ENCODE results near the gene ABCA2. TPM values are rescaled to one million over a fixed set of nuclear protein-coding genes. Genes with fewer than 3 reads are reported as not detected.

The ABCA2 gene
- total RNA-seq, 4 donors from 2014 or later: 3.5 to 14.7 (median 7.6) TPM

DNA sequence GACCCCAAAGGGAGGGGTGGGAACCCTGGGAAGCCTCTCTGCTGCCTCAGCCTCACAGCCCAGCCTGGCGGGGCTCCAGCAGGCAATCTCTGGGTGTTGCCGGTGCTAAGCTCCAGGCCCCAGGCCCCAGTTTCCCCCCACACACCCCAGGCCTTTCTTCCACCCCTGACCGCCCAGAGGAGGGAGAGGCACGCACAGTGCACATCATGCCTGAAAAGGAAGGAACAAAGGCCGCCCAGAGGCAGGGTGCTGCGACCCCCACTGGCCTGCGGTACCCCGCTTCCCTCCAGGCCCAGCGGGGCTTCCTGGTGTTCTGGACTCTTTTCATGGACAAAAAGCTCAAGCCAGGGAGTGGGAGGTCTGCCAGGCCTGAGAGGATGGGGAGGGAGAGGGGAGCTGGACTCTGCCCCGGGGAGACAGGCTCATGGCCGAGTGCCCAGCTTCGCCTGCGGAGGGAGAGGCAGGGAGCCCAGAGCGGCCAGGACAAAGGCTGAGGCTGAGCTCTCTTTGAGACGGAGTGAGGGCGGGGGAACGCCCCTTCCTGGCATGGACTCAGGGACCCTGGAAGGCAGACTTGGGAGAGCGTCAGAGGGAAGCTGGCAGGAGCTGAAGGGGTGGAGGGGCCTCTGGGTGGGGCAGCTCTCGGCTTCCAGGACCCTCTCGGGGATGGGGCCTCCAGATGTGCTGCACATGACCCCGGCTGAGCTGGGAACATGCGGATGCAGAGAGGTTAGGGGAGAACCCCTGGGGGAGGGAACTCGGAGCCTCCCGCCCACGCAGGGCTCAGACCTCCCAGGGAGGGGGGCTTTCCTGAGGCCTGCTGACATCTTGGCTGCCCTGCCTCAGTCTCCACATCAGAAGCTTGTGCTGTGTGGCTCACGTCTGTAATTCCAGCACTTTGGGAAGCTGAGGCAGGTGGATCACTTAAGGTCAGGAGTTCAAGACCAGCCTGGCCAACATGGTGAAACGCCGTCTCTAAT is 27.6 kb upstream of the ABCA2 start:
- 13 to 22% methylated on average over 3 to 12 of the region's 28 CpGs for WGBS, 2 donors
- Histone ChIP-seq H3K36me3 (no peaks in the 10 kb centered on the region), H3K4me1 (peaks cover 29 to 55% (median 35%) of the 10 kb centered on the region in 3 donors), H3K4me3 (peak overlapping the region in 1 of 4 donors; percentile 6), H3K27me3 (peaks cover 0 to 51% (median 2%) of the 10 kb centered on the region in 4 donors), H3K27ac (peak overlapping the region; percentile 11 to 63 (median 52)), H3K9me3 (no peaks in the 10 kb centered on the region)
- no peak for TF ChIP-seq POLR2A (IDR thresholded peaks at IDR 0.05)
- TF ChIP-seq, protein P1, sequence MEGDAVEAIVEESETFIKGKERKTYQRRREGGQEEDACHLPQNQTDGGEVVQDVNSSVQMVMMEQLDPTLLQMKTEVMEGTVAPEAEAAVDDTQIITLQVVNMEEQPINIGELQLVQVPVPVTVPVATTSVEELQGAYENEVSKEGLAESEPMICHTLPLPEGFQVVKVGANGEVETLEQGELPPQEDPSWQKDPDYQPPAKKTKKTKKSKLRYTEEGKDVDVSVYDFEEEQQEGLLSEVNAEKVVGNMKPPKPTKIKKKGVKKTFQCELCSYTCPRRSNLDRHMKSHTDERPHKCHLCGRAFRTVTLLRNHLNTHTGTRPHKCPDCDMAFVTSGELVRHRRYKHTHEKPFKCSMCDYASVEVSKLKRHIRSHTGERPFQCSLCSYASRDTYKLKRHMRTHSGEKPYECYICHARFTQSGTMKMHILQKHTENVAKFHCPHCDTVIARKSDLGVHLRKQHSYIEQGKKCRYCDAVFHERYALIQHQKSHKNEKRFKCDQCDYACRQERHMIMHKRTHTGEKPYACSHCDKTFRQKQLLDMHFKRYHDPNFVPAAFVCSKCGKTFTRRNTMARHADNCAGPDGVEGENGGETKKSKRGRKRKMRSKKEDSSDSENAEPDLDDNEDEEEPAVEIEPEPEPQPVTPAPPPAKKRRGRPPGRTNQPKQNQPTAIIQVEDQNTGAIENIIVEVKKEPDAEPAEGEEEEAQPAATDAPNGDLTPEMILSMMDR (IDR thresholded peaks at IDR 0.05): no peak
- DNase-seq: no peak
- intact Hi-C loops (cut with DNase I): no loop called here

DNA sequence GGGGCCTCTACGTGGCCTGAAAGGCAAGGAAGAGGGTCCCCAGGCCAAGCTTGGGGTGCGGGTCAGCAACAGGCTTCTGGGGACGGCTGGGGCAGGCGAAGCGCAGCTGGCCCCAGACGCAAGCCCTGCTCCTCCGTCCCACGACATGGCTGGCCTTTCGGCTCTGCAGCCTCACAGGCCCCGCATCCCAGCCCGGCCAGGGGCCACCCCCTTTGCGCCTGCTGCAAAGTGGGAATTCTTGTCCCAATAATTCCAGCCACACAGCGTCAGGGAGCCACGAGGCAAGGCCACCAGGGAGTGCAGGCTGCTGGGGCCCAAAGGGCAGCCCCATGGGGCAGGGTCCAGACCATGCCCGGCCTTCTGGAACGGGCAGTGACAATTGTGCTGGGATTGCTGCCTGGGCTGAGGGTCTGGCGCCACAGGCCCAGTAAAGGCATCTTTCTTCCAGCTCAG is 26.9 kb upstream of the ABCA2 start:
- WGBS, 2 donors: 40 to 70% methylated on average over 1 to 2 of the region's 17 CpGs
- Histone ChIP-seq H3K27ac (peak overlapping the region; percentile 11 to 63 (median 52)), H3K4me1 (peaks cover 29 to 55% (median 35%) of the 10 kb centered on the region in 3 donors), H3K36me3 (no peaks in the 10 kb centered on the region), H3K27me3 (peaks cover 0 to 58% (median 2%) of the 10 kb centered on the region in 4 donors), H3K4me3 (peak overlapping the region in 1 of 4 donors; percentile 70), H3K9me3 (no peaks in the 10 kb centered on the region)
- TF ChIP-seq, protein P1 (IDR thresholded peaks at IDR 0.05): no peak
- no peak for TF ChIP-seq POLR2A (IDR thresholded peaks at IDR 0.05)
- DNase-seq: no peak
- intact Hi-C loops (cut with DNase I): no loop called here

DNA sequence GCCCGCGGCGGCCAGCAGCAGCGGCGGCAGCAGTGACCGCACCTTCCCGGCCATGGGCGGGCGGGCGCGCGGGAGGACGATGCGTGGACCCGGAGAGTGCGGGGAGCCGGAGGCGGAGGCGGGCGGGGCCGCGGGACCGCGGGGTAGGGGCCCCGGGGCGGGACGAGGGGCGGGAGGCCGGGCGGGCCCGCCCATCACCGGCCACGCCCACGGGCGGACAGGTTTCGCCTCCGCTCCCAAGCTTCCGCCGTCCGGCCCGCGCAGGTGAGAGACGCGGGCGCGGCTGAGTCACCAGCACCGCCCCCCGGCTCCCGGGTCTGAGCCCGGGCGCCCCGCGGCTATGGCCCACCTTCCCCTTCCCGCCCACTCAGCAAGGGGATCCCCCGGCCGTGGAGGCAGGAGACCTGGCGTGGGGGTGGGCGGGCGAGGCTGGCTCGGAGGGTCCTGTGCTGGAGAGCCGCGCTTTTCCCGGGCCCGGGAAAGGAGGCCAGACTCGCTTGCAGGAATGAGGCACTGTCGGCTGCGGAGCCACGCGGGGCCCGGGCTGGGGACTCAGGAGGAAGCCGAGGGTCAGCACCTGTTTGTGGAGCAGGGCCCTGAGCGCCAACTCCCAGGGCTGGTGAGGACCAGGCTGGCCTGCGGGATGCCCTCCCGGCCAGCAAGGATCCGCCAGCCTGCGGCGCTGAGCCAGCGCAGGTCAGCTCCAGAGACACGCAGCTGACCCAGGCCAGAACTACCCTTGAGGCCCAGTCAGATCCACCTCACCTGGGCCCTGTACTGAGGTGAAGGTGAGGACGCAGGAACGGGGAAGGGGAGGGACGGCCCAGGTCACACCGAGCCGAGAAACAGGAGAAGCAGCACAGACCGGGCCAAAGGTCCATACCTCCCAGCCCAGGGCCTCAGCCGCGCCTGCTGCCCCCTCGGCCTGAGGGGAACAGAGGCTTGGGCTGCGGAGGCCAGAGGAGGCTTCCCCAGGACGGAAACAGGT is 26.2 kb upstream of the ABCA2 start, which contains the start of gene ENTPD2:
Gene ENTPD2 (minus strand): TSS at position 118 of the 988 bp plus-strand sequence. CDS start 64 bp downstream, at position 54.
- TF ChIP-seq POLR2A (IDR thresholded peaks at IDR 0.05): peak in 1 of 4 donors; percentile 22
- TF ChIP-seq, protein P1 (IDR thresholded peaks at IDR 0.05): no peak
- intact Hi-C loops (cut with DNase I): no loop called here
- 0% methylated on average over 1 of the region's 90 CpGs; no CpG with 5 or more reads in 1 of the 2 donors for WGBS, 2 donors
- no peaks in the 10 kb centered on the region for H3K9me3 ChIP-seq
- peaks cover 29 to 61% (median 35%) of the 10 kb centered on the region in 3 donors for H3K4me1 ChIP-seq
- H3K27ac ChIP-seq: peak within 1 kb of the TSS; percentile 17 to 63 (median 52)
- no peak for DNase-seq
- peak within 1 kb of the TSS; percentile 41 to 70 (median 51) for H3K4me3 ChIP-seq
- peaks cover 0 to 65% (median 7%) of the 10 kb centered on the region in 4 donors for H3K27me3 ChIP-seq
- no peaks in the 10 kb centered on the region for H3K36me3 ChIP-seq

DNA sequence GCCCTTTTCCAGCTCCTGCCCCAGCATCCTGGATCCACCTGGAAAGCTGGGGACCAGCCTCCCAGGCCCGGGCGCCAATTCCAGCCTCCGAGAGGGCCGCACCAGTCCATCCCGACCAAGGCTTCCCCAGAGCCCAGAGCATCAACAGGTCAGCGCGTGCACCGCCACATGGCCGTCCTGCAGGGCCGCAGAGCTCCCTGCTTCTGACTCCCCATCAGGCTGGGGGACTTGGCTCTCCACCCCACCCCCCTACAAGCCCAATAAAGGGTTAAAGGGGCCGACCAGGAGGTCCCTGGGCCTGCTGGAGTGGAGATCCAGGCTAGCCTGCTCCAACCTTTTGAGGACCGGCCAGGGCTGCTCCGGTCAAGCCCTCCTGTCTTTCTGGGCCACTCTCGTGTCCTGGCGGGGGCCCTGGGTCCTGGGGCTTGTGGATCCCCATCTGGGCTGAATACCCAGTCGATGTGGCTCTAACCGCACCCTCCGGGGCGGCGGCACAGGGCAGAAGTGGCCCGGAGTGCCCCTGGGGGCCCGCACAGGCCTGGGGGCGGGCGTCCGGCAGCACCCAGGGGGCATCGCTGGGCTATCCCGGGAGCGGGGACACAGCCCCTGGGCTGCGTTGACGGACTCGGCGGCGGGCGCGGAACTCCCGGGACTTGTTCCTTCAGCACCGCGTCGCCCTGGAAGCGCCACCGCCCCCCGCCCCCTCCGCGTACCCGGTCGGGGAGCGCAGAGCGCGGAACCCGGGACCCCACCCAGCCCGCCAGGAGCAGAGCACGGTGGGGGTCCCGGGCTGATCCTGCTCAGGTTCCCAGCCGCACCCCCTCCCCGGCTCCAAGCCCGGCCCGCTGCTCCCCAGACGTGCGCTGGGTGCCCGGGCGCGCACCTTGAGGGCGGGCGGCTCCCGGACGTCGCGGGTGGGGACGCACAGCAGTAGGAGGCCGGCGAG is 25.2 kb upstream of the ABCA2 start:
- Histone ChIP-seq H3K9me3 (no peaks in the 10 kb centered on the region), H3K4me1 (peaks cover 33 to 71% (median 41%) of the 10 kb centered on the region in 3 donors), H3K36me3 (no peaks in the 10 kb centered on the region), H3K4me3 (peak overlapping the region; percentile 41 to 70 (median 51)), H3K27me3 (peaks cover 0 to 75% (median 14%) of the 10 kb centered on the region in 4 donors), H3K27ac (peak overlapping the region in 2 of 4 donors; percentile 17 to 58)
- WGBS, 2 donors: 72% methylated on average over 8 of the region's 71 CpGs; no CpG with 5 or more reads in 1 of the 2 donors
- no peak for TF ChIP-seq POLR2A (IDR thresholded peaks at IDR 0.05)
- TF ChIP-seq, protein P1 (IDR thresholded peaks at IDR 0.05): no peak
- intact Hi-C loops (cut with DNase I): no loop called here
- DNase-seq: no peak

Data from esophagus squamous epithelium (tissue), 5 donors.